ENCODE measurements around the gene CMKLR1.

CMKLR1 gene

GRCh38 chr12:108361606-108362005, 22.5 kb upstream of the CMKLR1 start:
- no peak for DNase-seq (ENCODE audit: low spot score)
- no peak for TF ChIP-seq CTCF (IDR thresholded peaks at IDR 0.05; ENCODE audit: extremely low read depth, missing control alignments)

GRCh38 chr12:108360487-108360886, 21.4 kb upstream of the CMKLR1 start:
- no peak for TF ChIP-seq CTCF (IDR thresholded peaks at IDR 0.05; ENCODE audit: extremely low read depth, missing control alignments)
- peak; percentile 54 for DNase-seq (ENCODE audit: low spot score)

- no peak for DNase-seq (ENCODE audit: low spot score)
- TF ChIP-seq CTCF (IDR thresholded peaks at IDR 0.05; ENCODE audit: extremely low read depth, missing control alignments) = no peak
These were observed 20.9 kb upstream of the CMKLR1 start for GRCh38 chr12:108360057-108360456.

GRCh38 chr12:108358580-108358965, 19.5 kb upstream of the CMKLR1 start:
- TF ChIP-seq CTCF (IDR thresholded peaks at IDR 0.05; ENCODE audit: extremely low read depth, missing control alignments) = no peak
- DNase-seq (ENCODE audit: low spot score) = no peak

GRCh38 chr12:108357834-108358579, 18.9 kb upstream of the CMKLR1 start:
- TF ChIP-seq CTCF (IDR thresholded peaks at IDR 0.05; ENCODE audit: extremely low read depth, missing control alignments) = no peak

GRCh38 chr12:108356835-108357806, 18.0 kb upstream of the CMKLR1 start:
- DNase-seq (ENCODE audit: low spot score) = no peak
- TF ChIP-seq CTCF (IDR thresholded peaks at IDR 0.05; ENCODE audit: extremely low read depth, missing control alignments) = no peak

More at GRCh38 chr12:108357834-108358579, 18.9 kb upstream of the CMKLR1 start:
- DNase-seq (ENCODE audit: low spot score) = no peak

GRCh38 chr12:108355069-108355468, 16.0 kb upstream of the CMKLR1 start:
- TF ChIP-seq CTCF (IDR thresholded peaks at IDR 0.05; ENCODE audit: extremely low read depth, missing control alignments) = no peak

More at GRCh38 chr12:108355069-108355468, 16.0 kb upstream of the CMKLR1 start:
- DNase-seq (ENCODE audit: low spot score) = no peak
